Activated CD4-positive, alpha-beta memory T cell treated with anti-CD3 and anti-CD28 coated beads for 36 hours (primary cell): ENCODE results near the gene SLC27A2. TPM values are rescaled to one million over a fixed set of nuclear protein-coding genes. Genes with fewer than 3 reads are reported as not detected.

Source experiments
- CTCF ChIA-PET: fragments of 350-600 bp; sonication (Branson Sonifier 250); formaldehyde crosslinking; loops from one replicate; lab custom pipeline; 2021; ENCODE audit warnings: antibody characterized with exemption, inconsistent platforms; lab: Charles Lee
- POLR2A ChIA-PET: fragments of 350-600 bp; sonication (Branson Sonifier 250); formaldehyde crosslinking; loops from one replicate; lab custom pipeline; 2021; ENCODE audit warnings: antibody characterized with exemption; lab: Charles Lee
- DNase-seq: peaks from one replicate; pipeline ENCODE4 v3.0.0-alpha.2; 2020
- H3K27ac Mint-ChIP-seq: one replicate; pipeline ENCODE4 v1.8.0; 2021; ENCODE audit warnings: mixed read lengths
- H3K27me3 Mint-ChIP-seq: one replicate; pipeline ENCODE4 v1.8.0; 2021; ENCODE audit warnings: mixed read lengths
- H3K36me3 Mint-ChIP-seq: one replicate; pipeline ENCODE4 v1.8.0; 2021; ENCODE audit warnings: mixed read lengths
- H3K4me1 Mint-ChIP-seq: one replicate; pipeline ENCODE4 v1.8.0; 2021; ENCODE audit warnings: low read depth, mixed read lengths
- H3K4me3 Mint-ChIP-seq: one replicate; pipeline ENCODE4 v1.8.0; 2021; ENCODE audit warnings: mild to moderate bottlenecking, mixed read lengths
- H3K9me3 Mint-ChIP-seq: one replicate; pipeline ENCODE4 v1.8.0; 2021; ENCODE audit warnings: mixed read lengths
- intact Hi-C: fragments of 100-400 bp; cut with micrococcal nuclease; formaldehyde crosslinking; loops from one replicate; pipeline ENCODE4 v1.15.1; 2023
- total RNA-seq, 2 experiments: library from RNA; stranded (reverse); gene quantifications; one replicate each; pipeline ENCODE4 v1.2.3, GENCODE V29; 2021

Gene SLC27A2
- total RNA-seq, 2 experiments from 2014 or later = 22.5 to 24.3 TPM

- peaks cover 43% of the 10 kb centered on the region for H3K4me1 Mint-ChIP-seq
These were observed 62.2 kb downstream of the SLC27A2 start for GRCh38 chr15:50244153-50244552.

GRCh38 chr15:50244959-50245624 lies 63.1 kb downstream of the SLC27A2 start:
- DNase-seq = no peak
- intact Hi-C loops = loop anchor here (5.0 kb wide), 2 partner anchors 32 to 662 kb away; partner anchors contain the start of gene AP4E1
- H3K9me3 Mint-ChIP-seq = no peaks in the 10 kb centered on the region
- no peaks in the 10 kb centered on the region for H3K36me3 Mint-ChIP-seq
- ChIA-PET CTCF (interaction anchor here (1.1 kb wide), 1 partner anchor 71 kb away, joined by 3 read pairs; no protein-coding TSS in a partner anchor), POLR2A (no interaction called here)
- no peaks in the 10 kb centered on the region for H3K27me3 Mint-ChIP-seq
- no peak overlapping the region for H3K4me3 Mint-ChIP-seq
- H3K27ac Mint-ChIP-seq = no peak overlapping the region
- H3K4me1 Mint-ChIP-seq = peaks cover 49% of the 10 kb centered on the region

More at GRCh38 chr15:50244153-50244552, 62.2 kb downstream of the SLC27A2 start:
- no peaks in the 10 kb centered on the region for H3K36me3 Mint-ChIP-seq
- CTCF ChIA-PET = no interaction called here
- H3K27me3 Mint-ChIP-seq = no peaks in the 10 kb centered on the region
- no peak overlapping the region for H3K27ac Mint-ChIP-seq
- POLR2A ChIA-PET = no interaction called here
- DNase-seq = no peak
- H3K9me3 Mint-ChIP-seq = no peaks in the 10 kb centered on the region
- H3K4me3 Mint-ChIP-seq = no peak overlapping the region
- intact Hi-C loops = loop anchor here (5.0 kb wide), 1 partner anchor 33 kb away; no protein-coding TSS in a partner anchor

- H3K27ac Mint-ChIP-seq = peak overlapping the region; percentile 31
- DNase-seq = no peak
- H3K4me1 Mint-ChIP-seq = peaks cover 41% of the 10 kb centered on the region
- H3K9me3 Mint-ChIP-seq = no peaks in the 10 kb centered on the region
- H3K36me3 Mint-ChIP-seq = no peaks in the 10 kb centered on the region
- H3K27me3 Mint-ChIP-seq = no peaks in the 10 kb centered on the region
- ChIA-PET CTCF (no interaction called here), POLR2A (no interaction called here)
- no peak overlapping the region for H3K4me3 Mint-ChIP-seq
- intact Hi-C loops = loop anchor here (1.0 to 5.0 kb wide), 2 partner anchors 14 to 661 kb away; partner anchors contain the start of gene AP4E1
These were observed 64.6 kb downstream of the SLC27A2 start for GRCh38 chr15:50246631-50247030.

GRCh38 chr15:50247819-50248655 lies 66.0 kb downstream of the SLC27A2 start:
- H3K4me1 Mint-ChIP-seq = peaks cover 35% of the 10 kb centered on the region
- peak overlapping the region; percentile 75 for H3K4me3 Mint-ChIP-seq
- intact Hi-C loops = loop anchor here (1.0 to 5.0 kb wide), 5 partner anchors 12 to 659 kb away; partner anchors contain the start of genes AP4E1 and SLC27A2
- peak overlapping the region; percentile 97 for H3K27ac Mint-ChIP-seq
- peak; percentile 82 for DNase-seq
- H3K9me3 Mint-ChIP-seq = no peaks in the 10 kb centered on the region
- POLR2A ChIA-PET = interaction anchor here (1.0 to 4.4 kb wide), 4 partner anchors 10 to 107 kb away, joined by 4 to 35 read pairs (median 6); partner anchors contain the start of gene GABPB1
- H3K36me3 Mint-ChIP-seq = no peaks in the 10 kb centered on the region
- H3K27me3 Mint-ChIP-seq = no peaks in the 10 kb centered on the region
- CTCF ChIA-PET = interaction anchor here (0.7 to 2.3 kb wide), 4 partner anchors 13 to 1201 kb away, joined by 3 to 21 read pairs (median 3); no protein-coding TSS in a partner anchor

- Mint-ChIP-seq H3K27me3 (no peaks in the 10 kb centered on the region), H3K4me3 (peak overlapping the region; percentile 75), H3K4me1 (peaks cover 35% of the 10 kb centered on the region), H3K27ac (peak overlapping the region; percentile 97), H3K9me3 (no peaks in the 10 kb centered on the region), H3K36me3 (no peaks in the 10 kb centered on the region)
- ChIA-PET CTCF (interaction anchor here (0.7 to 2.3 kb wide), 4 partner anchors 9 to 1202 kb away, joined by 3 to 21 read pairs (median 4); no protein-coding TSS in a partner anchor), POLR2A (interaction anchor here (0.6 to 4.4 kb wide), 5 partner anchors 9 to 167 kb away, joined by 3 to 35 read pairs (median 4); partner anchors contain the start of gene GABPB1)
- DNase-seq = no peak
- intact Hi-C loops = loop anchor here (2.0 to 5.0 kb wide), 4 partner anchors 66 to 658 kb away; partner anchors contain the start of genes AP4E1 and SLC27A2
These were observed 67.1 kb downstream of the SLC27A2 start for GRCh38 chr15:50248994-50249582.

GRCh38 chr15:50249704-50250103 lies 67.7 kb downstream of the SLC27A2 start:
- H3K36me3 Mint-ChIP-seq = no peaks in the 10 kb centered on the region
- peak overlapping the region; percentile 97 for H3K27ac Mint-ChIP-seq
- CTCF ChIA-PET = interaction anchor here (2.3 kb wide), 1 partner anchor 11 kb away, joined by 21 read pairs; no protein-coding TSS in a partner anchor
- intact Hi-C loops = loop anchor here (2.0 to 5.0 kb wide), 4 partner anchors 67 to 658 kb away; partner anchors contain the start of genes AP4E1 and SLC27A2
- POLR2A ChIA-PET = interaction anchor here (4.4 kb wide), 1 partner anchor 12 kb away, joined by 35 read pairs; no protein-coding TSS in a partner anchor
- H3K4me1 Mint-ChIP-seq = peaks cover 35% of the 10 kb centered on the region
- H3K27me3 Mint-ChIP-seq = no peaks in the 10 kb centered on the region
- H3K4me3 Mint-ChIP-seq = no peak overlapping the region
- H3K9me3 Mint-ChIP-seq = no peaks in the 10 kb centered on the region
- no peak for DNase-seq

- no peaks in the 10 kb centered on the region for H3K27me3 Mint-ChIP-seq
- H3K4me3 Mint-ChIP-seq = no peak overlapping the region
- ChIA-PET POLR2A (interaction anchor here (4.4 kb wide), 1 partner anchor 10 kb away, joined by 35 read pairs; no protein-coding TSS in a partner anchor), CTCF (interaction anchor here (0.6 to 1.6 kb wide), 3 partner anchors 9 to 21 kb away, joined by 3 to 4 read pairs (median 4); no protein-coding TSS in a partner anchor)
- intact Hi-C loops = no loop called here
- H3K36me3 Mint-ChIP-seq = no peaks in the 10 kb centered on the region
- peaks cover 35% of the 10 kb centered on the region for H3K4me1 Mint-ChIP-seq
- H3K9me3 Mint-ChIP-seq = no peaks in the 10 kb centered on the region
- H3K27ac Mint-ChIP-seq = no peak overlapping the region
- no peak for DNase-seq
These were observed 68.9 kb downstream of the SLC27A2 start for GRCh38 chr15:50250760-50251394.

- peaks cover 29% of the 10 kb centered on the region for H3K4me1 Mint-ChIP-seq
- DNase-seq = no peak
- no peak overlapping the region for H3K4me3 Mint-ChIP-seq
- no peaks in the 10 kb centered on the region for H3K36me3 Mint-ChIP-seq
- CTCF ChIA-PET = interaction anchor here (1.0 to 1.6 kb wide), 2 partner anchors 8 to 11 kb away, joined by 3 to 4 read pairs; no protein-coding TSS in a partner anchor
- intact Hi-C loops = no loop called here
- POLR2A ChIA-PET = no interaction called here
- no peaks in the 10 kb centered on the region for H3K27me3 Mint-ChIP-seq
- H3K9me3 Mint-ChIP-seq = no peaks in the 10 kb centered on the region
- H3K27ac Mint-ChIP-seq = no peak overlapping the region
These were observed 69.7 kb downstream of the SLC27A2 start for GRCh38 chr15:50251638-50252182.

- no peaks in the 10 kb centered on the region for H3K9me3 Mint-ChIP-seq
- H3K36me3 Mint-ChIP-seq = no peaks in the 10 kb centered on the region
- no peak overlapping the region for H3K4me3 Mint-ChIP-seq
- ChIA-PET CTCF (no interaction called here), POLR2A (no interaction called here)
- DNase-seq = no peak
- no peak overlapping the region for H3K27ac Mint-ChIP-seq
- no peaks in the 10 kb centered on the region for H3K27me3 Mint-ChIP-seq
- H3K4me1 Mint-ChIP-seq = peaks cover 26% of the 10 kb centered on the region
- intact Hi-C loops = no loop called here
These were observed 70.6 kb downstream of the SLC27A2 start for GRCh38 chr15:50252556-50252955.

GRCh38 chr15:50256188-50257041 lies 74.4 kb downstream of the SLC27A2 start:
- CTCF ChIA-PET = interaction anchor here (1.7 kb wide), 1 partner anchor 75 kb away, joined by 4 read pairs; the partner anchor contains the start of gene SLC27A2
- H3K4me3 Mint-ChIP-seq = no peak overlapping the region
- H3K27me3 Mint-ChIP-seq = no peaks in the 10 kb centered on the region
- POLR2A ChIA-PET = no interaction called here
- intact Hi-C loops = no loop called here
- no peaks in the 10 kb centered on the region for H3K9me3 Mint-ChIP-seq
- peaks cover 2% of the 10 kb centered on the region for H3K36me3 Mint-ChIP-seq
- H3K4me1 Mint-ChIP-seq = peaks cover 37% of the 10 kb centered on the region
- DNase-seq = no peak
- H3K27ac Mint-ChIP-seq = no peak overlapping the region
